CD4-positive, alpha-beta T cell (primary cell): Measurements from ENCODE around the gene KTI12. TPM values are rescaled to one million over a fixed set of nuclear protein-coding genes. Genes with fewer than 3 reads are reported as not detected.
"Not testable (repeated sequence)": the region's sequence is repeated elsewhere in the genome, so short reads cannot be mapped to it uniquely, and the experiment has no call there.

Source experiments
- ATAC-seq: fragments of 200-7000 bp; cut with Tn5 transposase; one replicate; pipeline ENCODE4 v1.10.0; 2022; ENCODE audit warnings: mild to moderate bottlenecking; ENCODE audit not compliant: poor library complexity
- CTCF ChIA-PET: fragments of 350-600 bp; sonication (Branson Sonifier 250); formaldehyde crosslinking; loops from one replicate; lab custom pipeline; 2021; ENCODE audit warnings: antibody characterized with exemption, inconsistent platforms; lab: Charles Lee
- POLR2A ChIA-PET: fragments of 350-600 bp; sonication (Branson Sonifier 250); formaldehyde crosslinking; loops from one replicate; lab custom pipeline; 2021; ENCODE audit warnings: antibody characterized with exemption, inconsistent platforms; lab: Charles Lee
- DNase-seq, 14 experiments: peaks; one replicate each; pipeline ENCODE4 v3.0.0-alpha.2; 2013 to 2020; ENCODE audit warnings: mixed read lengths in 2 of 14
- H3K27ac ChIP-seq, 2 donors: one replicate each; pipeline versions ENCODE4 v1.5.1 to v1.7.0; 2013; ENCODE audit warnings: low read length in 2 of 2, low read depth in 1 of 2, mild to moderate bottlenecking in 1 of 2
- H3K27me3 ChIP-seq, 2 experiments: 1 replicate in 1 of 2; 2 replicates in 1 of 2; pipeline versions ENCODE4 v1.6.1 to v1.7.0; 2013; ENCODE audit warnings: low read length in 2 of 2, control low read depth in 1 of 2, mild to moderate bottlenecking in 1 of 2, moderate library complexity in 1 of 2; ENCODE audit not compliant: insufficient read depth in 2 of 2, control insufficient read depth in 1 of 2
- H3K36me3 ChIP-seq: one replicate; pipeline ENCODE4 v1.6.1; 2013; ENCODE audit warnings: low read length, control low read depth; ENCODE audit not compliant: insufficient read depth
- H3K4me1 ChIP-seq: one replicate; pipeline ENCODE4 v1.6.1; 2013; ENCODE audit warnings: low read length, control low read depth; ENCODE audit not compliant: insufficient read depth
- H3K4me3 ChIP-seq: one replicate; pipeline ENCODE4 v1.5.1; 2013; ENCODE audit warnings: mild to moderate bottlenecking, low read length, moderate library complexity
- H3K9me3 ChIP-seq, 2 experiments: 1 replicate in 1 of 2; 2 replicates in 1 of 2; pipeline versions ENCODE4 v1.6.1 to v1.7.0; 2013; ENCODE audit warnings: low read length in 2 of 2, mild to moderate bottlenecking in 2 of 2, control low read depth in 1 of 2, moderate library complexity in 1 of 2; ENCODE audit not compliant: control insufficient read depth in 1 of 2, insufficient read depth in 1 of 2
- H3K27ac Mint-ChIP-seq: one replicate; pipeline ENCODE4 v1.8.0; 2020; ENCODE audit warnings: mixed read lengths
- H3K27me3 Mint-ChIP-seq: one replicate; pipeline ENCODE4 v1.8.0; 2021; ENCODE audit warnings: mixed read lengths
- H3K36me3 Mint-ChIP-seq: one replicate; pipeline ENCODE4 v1.8.0; 2021; ENCODE audit warnings: low read depth, mixed read lengths
- H3K4me1 Mint-ChIP-seq: one replicate; pipeline ENCODE4 v1.8.0; 2021; ENCODE audit warnings: low read depth, mixed read lengths
- H3K4me3 Mint-ChIP-seq: one replicate; pipeline ENCODE4 v1.8.0; 2020; ENCODE audit warnings: mild to moderate bottlenecking, mixed read lengths
- H3K9me3 Mint-ChIP-seq: one replicate; pipeline ENCODE4 v1.8.0; 2020; ENCODE audit warnings: mixed read lengths
- intact Hi-C, 2 experiments: fragments of 100-400 bp; cut with DNase I in 1 of 2; cut with micrococcal nuclease in 1 of 2; formaldehyde crosslinking; loops; one replicate each; pipeline versions ENCODE4 v1.15.1 to v1.9.0; 2023 to 2025; cut with DNase I, micrococcal nuclease
- total RNA-seq, 174 experiments: library from RNA in 2 of 174; stranded (reverse) in 2 of 174; gene quantifications; one replicate each; pipeline ENCODE4 v1.2.3 and lab custom pipeline; 2021 to 2026
- TF ChIP-seq, protein P1 (sequence below): fragments of 200-600 bp; IDR thresholded peaks from one replicate; pipeline ENCODE4 v1.8.0; 2022; ENCODE audit warnings: antibody characterized with exemption, mild to moderate bottlenecking

The KTI12 gene
- total RNA-seq, 2 experiments from 2014 or later, result 23.4 to 24.0 TPM

DNA sequence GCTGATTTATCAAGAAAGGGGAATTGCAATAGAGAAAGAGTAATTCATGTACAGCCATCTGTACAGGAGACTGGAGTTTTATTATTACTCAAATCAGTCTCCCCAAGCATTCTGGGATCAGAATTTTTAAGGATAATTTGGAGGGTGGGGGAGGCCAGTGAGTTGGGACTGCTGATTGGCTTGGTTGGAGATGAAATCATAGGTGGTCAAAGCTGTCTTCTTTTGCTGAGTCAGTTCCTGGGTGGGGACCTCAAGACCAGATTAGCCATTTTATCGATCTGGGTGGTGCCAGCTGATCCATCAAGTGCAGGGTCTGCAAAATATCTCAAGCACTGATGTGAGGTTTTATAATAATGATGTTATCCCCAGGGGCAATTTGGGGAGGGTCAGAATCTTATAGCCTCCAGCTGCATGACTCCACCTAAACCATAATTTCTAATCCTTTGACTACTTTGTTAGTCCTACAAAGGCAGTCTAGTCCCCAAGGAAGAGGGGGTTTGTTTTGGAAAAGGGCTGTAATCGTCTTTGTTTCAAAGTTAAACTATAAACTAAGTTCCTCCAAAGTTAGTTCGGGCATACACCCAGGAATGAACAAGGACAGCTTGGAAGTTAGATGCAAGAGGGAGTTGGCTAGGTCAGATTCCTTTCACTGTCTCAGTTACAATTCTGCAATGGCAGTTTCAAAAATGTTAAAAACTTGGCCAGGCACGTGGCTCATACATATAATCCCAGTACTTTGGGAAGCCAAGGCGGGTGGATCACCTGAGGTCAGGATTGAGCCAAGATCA, 26.2 kb downstream of the KTI12 start:
- CTCF ChIA-PET, result no interaction called here
- Histone ChIP-seq H3K27ac (no peak overlapping the region), H3K36me3 (no peaks in the 10 kb centered on the region), H3K9me3 (no peaks in the 10 kb centered on the region), H3K27me3 (peaks cover 9 to 11% of the 10 kb centered on the region in 2 experiments), H3K4me1 (no peaks in the 10 kb centered on the region), H3K4me3 (no peak overlapping the region)
- no peak for DNase-seq
- H3K27me3 Mint-ChIP-seq, result peaks cover 39% of the 10 kb centered on the region
- TF ChIP-seq, protein P1, sequence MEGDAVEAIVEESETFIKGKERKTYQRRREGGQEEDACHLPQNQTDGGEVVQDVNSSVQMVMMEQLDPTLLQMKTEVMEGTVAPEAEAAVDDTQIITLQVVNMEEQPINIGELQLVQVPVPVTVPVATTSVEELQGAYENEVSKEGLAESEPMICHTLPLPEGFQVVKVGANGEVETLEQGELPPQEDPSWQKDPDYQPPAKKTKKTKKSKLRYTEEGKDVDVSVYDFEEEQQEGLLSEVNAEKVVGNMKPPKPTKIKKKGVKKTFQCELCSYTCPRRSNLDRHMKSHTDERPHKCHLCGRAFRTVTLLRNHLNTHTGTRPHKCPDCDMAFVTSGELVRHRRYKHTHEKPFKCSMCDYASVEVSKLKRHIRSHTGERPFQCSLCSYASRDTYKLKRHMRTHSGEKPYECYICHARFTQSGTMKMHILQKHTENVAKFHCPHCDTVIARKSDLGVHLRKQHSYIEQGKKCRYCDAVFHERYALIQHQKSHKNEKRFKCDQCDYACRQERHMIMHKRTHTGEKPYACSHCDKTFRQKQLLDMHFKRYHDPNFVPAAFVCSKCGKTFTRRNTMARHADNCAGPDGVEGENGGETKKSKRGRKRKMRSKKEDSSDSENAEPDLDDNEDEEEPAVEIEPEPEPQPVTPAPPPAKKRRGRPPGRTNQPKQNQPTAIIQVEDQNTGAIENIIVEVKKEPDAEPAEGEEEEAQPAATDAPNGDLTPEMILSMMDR, result no peak
- ATAC-seq, result no peak
- no peak overlapping the region for H3K4me3 Mint-ChIP-seq
- intact Hi-C loops, result no loop called here
- no peak overlapping the region for H3K27ac Mint-ChIP-seq
- no peaks in the 10 kb centered on the region for H3K4me1 Mint-ChIP-seq
- POLR2A ChIA-PET, result no interaction called here
- no peaks in the 10 kb centered on the region for H3K9me3 Mint-ChIP-seq
- H3K36me3 Mint-ChIP-seq, result no peaks in the 10 kb centered on the region

DNA sequence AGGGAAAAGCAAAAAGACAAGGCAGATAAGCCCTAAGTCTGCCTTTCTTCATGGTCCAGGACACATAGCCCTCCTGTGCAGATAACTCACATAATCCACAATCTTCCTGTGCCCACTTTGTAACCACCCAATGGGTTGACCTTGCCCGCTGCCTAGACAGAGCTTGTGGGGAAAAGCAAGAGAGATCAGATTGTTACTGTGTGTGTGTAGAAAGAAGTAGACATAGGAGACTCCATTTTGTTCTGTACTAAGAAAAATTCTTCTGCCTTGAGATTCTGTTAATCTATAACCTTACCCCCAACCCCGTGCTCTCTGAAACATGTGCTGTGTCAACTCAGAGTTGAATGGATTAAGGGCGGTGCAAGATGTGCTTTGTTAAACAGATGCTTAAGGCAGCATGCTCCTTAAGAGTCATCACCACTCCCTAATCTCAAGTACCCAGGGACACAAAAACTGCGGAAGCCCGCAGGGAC, 27.5 kb downstream of the KTI12 start:
- H3K27ac Mint-ChIP-seq, DNase-seq, H3K4me3 Mint-ChIP-seq, POLR2A ChIA-PET, H3K27ac ChIP-seq, H3K9me3 Mint-ChIP-seq, H3K4me3 ChIP-seq, H3K9me3 ChIP-seq, H3K36me3 ChIP-seq, H3K4me1 Mint-ChIP-seq, intact Hi-C loops, H3K4me1 ChIP-seq, H3K36me3 Mint-ChIP-seq, ATAC-seq: not testable (repeated sequence)
- peaks cover 42% of the 10 kb centered on the region for H3K27me3 Mint-ChIP-seq
- CTCF ChIA-PET, result interaction anchor here (1.2 kb wide), 1 partner anchor 110 kb away, joined by 3 read pairs; no protein-coding TSS in a partner anchor
- H3K27me3 ChIP-seq, result peaks cover 9 to 11% of the 10 kb centered on the region in 2 experiments

DNA sequence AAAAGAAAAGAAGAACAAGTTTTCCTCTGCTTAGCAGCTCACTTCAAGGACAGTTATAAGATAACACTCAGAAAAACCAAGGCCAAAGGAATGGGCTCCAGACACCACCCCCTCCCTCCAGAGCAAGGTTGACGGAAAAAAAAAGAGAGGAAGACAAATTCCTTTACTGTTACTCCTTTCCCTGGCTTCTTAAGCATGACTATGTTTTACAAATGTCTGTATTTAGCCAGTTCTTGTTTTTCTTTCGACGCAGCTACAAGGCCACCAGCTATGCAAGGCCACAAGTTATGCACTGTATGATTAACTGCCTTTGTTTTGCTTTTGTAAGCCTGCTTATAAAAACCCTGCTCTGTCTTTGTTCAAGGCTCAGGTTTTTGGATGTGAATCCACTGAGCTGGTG, 28.1 kb downstream of the KTI12 start:
- H3K9me3 Mint-ChIP-seq, H3K4me1 ChIP-seq, POLR2A ChIA-PET, H3K36me3 ChIP-seq, H3K4me3 ChIP-seq, DNase-seq, H3K4me1 Mint-ChIP-seq, H3K27ac ChIP-seq, H3K9me3 ChIP-seq, H3K36me3 Mint-ChIP-seq, H3K27ac Mint-ChIP-seq, ATAC-seq, intact Hi-C loops, H3K4me3 Mint-ChIP-seq: not testable (repeated sequence)
- peaks cover 9 to 11% of the 10 kb centered on the region in 2 experiments for H3K27me3 ChIP-seq
- H3K27me3 Mint-ChIP-seq, result peaks cover 45% of the 10 kb centered on the region
- CTCF ChIA-PET, result interaction anchor here (1.2 kb wide), 1 partner anchor 109 kb away, joined by 3 read pairs; no protein-coding TSS in a partner anchor

DNA sequence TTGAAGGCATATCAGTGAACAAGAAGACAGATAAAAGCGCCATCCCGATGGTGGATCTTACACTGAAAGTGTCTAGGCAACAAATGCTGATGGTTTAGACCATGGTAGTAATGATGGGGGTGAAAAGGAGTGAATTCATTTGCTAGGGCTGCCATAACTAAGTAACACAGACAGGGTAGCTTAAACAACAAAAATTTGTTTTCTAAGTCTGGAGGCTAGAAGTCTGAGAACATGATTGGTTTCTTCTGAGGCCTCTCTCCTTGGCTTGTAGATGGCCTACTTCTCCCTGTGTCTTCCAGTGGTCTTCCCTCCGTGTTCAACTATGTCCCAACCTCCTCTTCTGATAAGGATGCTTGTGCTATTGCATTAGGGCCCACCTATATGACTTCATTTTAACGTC, 29.7 kb downstream of the KTI12 start:
- ChIA-PET CTCF (no interaction called here), POLR2A (no interaction called here)
- H3K36me3 ChIP-seq, result no peaks in the 10 kb centered on the region
- Mint-ChIP-seq H3K27me3 (peaks cover 43% of the 10 kb centered on the region), H3K4me1 (no peaks in the 10 kb centered on the region), H3K27ac (no peak overlapping the region), H3K9me3 (no peaks in the 10 kb centered on the region), H3K36me3 (no peaks in the 10 kb centered on the region), H3K4me3 (no peak overlapping the region)
- no peak overlapping the region for H3K4me3 ChIP-seq
- peaks cover 9 to 11% of the 10 kb centered on the region in 2 experiments for H3K27me3 ChIP-seq
- ATAC-seq (no peak), DNase-seq (no peak)
- intact Hi-C loops, result no loop called here
- H3K27ac ChIP-seq, result no peak overlapping the region
- TF ChIP-seq, protein P1, result no peak
- no peaks in the 10 kb centered on the region for H3K9me3 ChIP-seq
- H3K4me1 ChIP-seq, result no peaks in the 10 kb centered on the region
